ENCODE data around the gene PHC2.

DNA sequence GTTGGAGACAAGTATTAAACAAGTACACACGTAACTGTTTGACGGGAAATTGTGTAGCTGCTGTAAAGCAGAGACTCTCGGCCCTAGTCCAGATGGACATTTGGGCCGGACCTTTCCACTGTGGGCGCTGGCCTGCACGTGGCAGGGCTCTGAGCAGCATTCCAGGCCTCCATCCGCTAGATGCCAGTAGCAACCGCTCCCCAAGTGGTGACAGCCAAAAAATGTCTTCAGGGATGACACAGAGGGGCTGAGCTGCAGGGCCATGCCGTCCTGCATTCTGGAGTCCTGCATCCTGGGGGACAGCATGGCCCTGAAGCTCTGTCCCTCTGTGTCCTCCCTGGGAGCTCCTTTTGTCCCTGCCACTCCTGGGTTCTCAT is 134.8 kb downstream of the PHC2 start:
- TF ChIP-seq, protein P1, sequence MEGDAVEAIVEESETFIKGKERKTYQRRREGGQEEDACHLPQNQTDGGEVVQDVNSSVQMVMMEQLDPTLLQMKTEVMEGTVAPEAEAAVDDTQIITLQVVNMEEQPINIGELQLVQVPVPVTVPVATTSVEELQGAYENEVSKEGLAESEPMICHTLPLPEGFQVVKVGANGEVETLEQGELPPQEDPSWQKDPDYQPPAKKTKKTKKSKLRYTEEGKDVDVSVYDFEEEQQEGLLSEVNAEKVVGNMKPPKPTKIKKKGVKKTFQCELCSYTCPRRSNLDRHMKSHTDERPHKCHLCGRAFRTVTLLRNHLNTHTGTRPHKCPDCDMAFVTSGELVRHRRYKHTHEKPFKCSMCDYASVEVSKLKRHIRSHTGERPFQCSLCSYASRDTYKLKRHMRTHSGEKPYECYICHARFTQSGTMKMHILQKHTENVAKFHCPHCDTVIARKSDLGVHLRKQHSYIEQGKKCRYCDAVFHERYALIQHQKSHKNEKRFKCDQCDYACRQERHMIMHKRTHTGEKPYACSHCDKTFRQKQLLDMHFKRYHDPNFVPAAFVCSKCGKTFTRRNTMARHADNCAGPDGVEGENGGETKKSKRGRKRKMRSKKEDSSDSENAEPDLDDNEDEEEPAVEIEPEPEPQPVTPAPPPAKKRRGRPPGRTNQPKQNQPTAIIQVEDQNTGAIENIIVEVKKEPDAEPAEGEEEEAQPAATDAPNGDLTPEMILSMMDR (IDR thresholded peaks at IDR 0.05; ENCODE audit: insufficient read depth, low read length, poor library complexity, severe bottlenecking) = no peak
- no peak for TF ChIP-seq EZH2phosphoT487 (conservative IDR thresholded peaks at IDR 0.05; ENCODE audit: low read length)
